ENCODE results near the gene COL8A1. TPM values are rescaled to one million over a fixed set of nuclear protein-coding genes. Genes with fewer than 3 reads are reported as not detected.
"Not testable (repeated sequence)": the region's sequence is repeated elsewhere in the genome, so short reads cannot be mapped to it uniquely, and the experiment has no call there.

Gene COL8A1
- total RNA-seq, 2 donors from 2014 or later, result 0.09 TPM; not detected in 1

GRCh38 chr3:99823723-99824711 is 185.6 kb downstream of the COL8A1 start:
- Mint-ChIP-seq H3K4me1 (peaks cover 24% of the 10 kb centered on the region), H3K27me3 (no peaks in the 10 kb centered on the region), H3K36me3 (ENCODE audit: low read depth) (peaks cover 18% of the 10 kb centered on the region), H3K9me3 (no peaks in the 10 kb centered on the region), H3K4me3 (no peak overlapping the region), H3K27ac (peak overlapping the region; percentile 5)
- peak; percentile 37 for ATAC-seq (replicated peaks)

GRCh38 chr3:99825004-99825640 is 186.7 kb downstream of the COL8A1 start:
- H3K4me3 Mint-ChIP-seq, result peak overlapping the region; percentile 33
- peaks cover 19% of the 10 kb centered on the region for H3K4me1 Mint-ChIP-seq
- H3K36me3 Mint-ChIP-seq (ENCODE audit: low read depth), result peaks cover 14% of the 10 kb centered on the region
- peak overlapping the region; percentile 53 for H3K27ac Mint-ChIP-seq
- no peaks in the 10 kb centered on the region for H3K9me3 Mint-ChIP-seq
- ATAC-seq (replicated peaks), result peak; percentile 68
- H3K27me3 Mint-ChIP-seq, result no peaks in the 10 kb centered on the region

DNA sequence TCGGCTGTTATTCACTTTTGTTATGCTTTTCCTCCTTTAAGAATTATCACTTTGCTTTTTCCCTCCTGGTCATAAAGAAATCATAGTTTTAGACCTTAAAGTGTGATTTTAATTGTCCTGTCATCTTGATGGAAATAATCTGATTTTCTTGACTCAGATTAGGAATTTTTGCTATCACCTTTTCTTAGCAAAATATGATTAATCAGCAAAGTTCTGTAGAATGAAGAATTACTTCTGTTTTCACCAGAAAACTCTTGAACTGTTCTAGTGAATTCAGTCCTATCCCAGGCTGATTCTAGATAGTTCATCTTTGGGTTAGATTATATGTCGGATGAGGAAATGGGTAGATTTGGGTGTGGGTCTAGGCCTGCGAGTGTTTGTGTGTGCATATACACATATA is 191.4 kb downstream of the COL8A1 start:
- H3K4me3 Mint-ChIP-seq, result no peak overlapping the region
- no peaks in the 10 kb centered on the region for H3K9me3 Mint-ChIP-seq
- no peak overlapping the region for H3K27ac Mint-ChIP-seq
- H3K27me3 Mint-ChIP-seq, result no peaks in the 10 kb centered on the region
- ATAC-seq (replicated peaks), result no peak
- peaks cover 14% of the 10 kb centered on the region for H3K4me1 Mint-ChIP-seq
- no peaks in the 10 kb centered on the region for H3K36me3 Mint-ChIP-seq (ENCODE audit: low read depth)

GRCh38 chr3:99833617-99834205 is 195.3 kb downstream of the COL8A1 start:
- Mint-ChIP-seq H3K4me3 (no peak overlapping the region), H3K27me3 (no peaks in the 10 kb centered on the region), H3K4me1 (peaks cover 4% of the 10 kb centered on the region), H3K9me3 (no peaks in the 10 kb centered on the region), H3K36me3 (ENCODE audit: low read depth) (no peaks in the 10 kb centered on the region), H3K27ac (no peak overlapping the region)
- no peak for ATAC-seq (replicated peaks)

DNA sequence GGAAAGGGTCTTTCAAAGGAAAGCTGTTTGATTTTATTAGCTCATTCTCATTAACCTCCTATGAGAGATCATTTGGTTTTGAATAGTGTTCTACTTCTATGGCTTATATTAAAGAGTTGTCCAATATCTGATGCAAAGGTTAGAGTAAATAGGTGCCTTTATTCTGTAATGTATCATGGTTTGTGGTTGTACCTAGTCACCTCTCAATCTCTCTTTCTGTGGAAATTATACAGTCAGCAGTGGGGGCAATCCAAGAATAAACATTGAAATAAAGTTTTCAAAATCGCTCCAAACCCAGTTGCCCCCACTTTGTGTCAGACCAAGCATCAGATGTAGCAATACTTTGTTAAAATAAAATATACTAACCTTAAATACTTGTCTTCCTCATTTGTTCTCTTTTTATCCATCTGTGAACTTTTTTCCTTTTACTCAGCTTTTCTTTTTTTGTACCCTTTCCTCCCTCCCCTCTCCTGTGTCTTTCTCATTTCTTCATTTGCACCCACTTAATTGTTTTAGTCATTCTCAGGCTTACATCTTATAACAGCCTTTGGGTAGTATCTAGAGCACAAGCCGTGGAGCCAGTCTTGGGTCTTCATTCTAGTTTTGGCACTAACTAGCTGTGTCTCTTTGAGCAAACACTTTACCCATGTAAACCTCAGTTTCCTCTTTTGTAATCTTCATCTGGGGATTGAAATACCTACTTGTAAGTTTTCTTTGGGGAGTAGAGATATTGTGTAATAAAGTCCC is 196.0 kb downstream of the COL8A1 start:
- Mint-ChIP-seq H3K36me3 (ENCODE audit: low read depth) (no peaks in the 10 kb centered on the region), H3K4me1 (peaks cover 4% of the 10 kb centered on the region), H3K27me3 (no peaks in the 10 kb centered on the region), H3K4me3 (no peak overlapping the region), H3K27ac (no peak overlapping the region), H3K9me3 (no peaks in the 10 kb centered on the region)
- peak; percentile 61 for ATAC-seq (replicated peaks)

GRCh38 chr3:99836681-99837080 is 198.3 kb downstream of the COL8A1 start:
- Mint-ChIP-seq H3K4me3 (no peak overlapping the region), H3K36me3 (ENCODE audit: low read depth) (no peaks in the 10 kb centered on the region), H3K4me1 (peaks cover 4% of the 10 kb centered on the region)

GRCh38 chr3:99837715-99838114 is 199.3 kb downstream of the COL8A1 start:
- no peaks in the 10 kb centered on the region for H3K27me3 Mint-ChIP-seq
- H3K4me1 Mint-ChIP-seq, result peaks cover 4% of the 10 kb centered on the region
- no peaks in the 10 kb centered on the region for H3K36me3 Mint-ChIP-seq (ENCODE audit: low read depth)
- H3K9me3 Mint-ChIP-seq, result no peaks in the 10 kb centered on the region
- ATAC-seq (replicated peaks), result no peak
- H3K4me3 Mint-ChIP-seq, result no peak overlapping the region
- H3K27ac Mint-ChIP-seq, result no peak overlapping the region

More at GRCh38 chr3:99836681-99837080, 198.3 kb downstream of the COL8A1 start:
- H3K9me3 Mint-ChIP-seq, result no peaks in the 10 kb centered on the region
- no peak overlapping the region for H3K27ac Mint-ChIP-seq
- ATAC-seq (replicated peaks), result no peak
- H3K27me3 Mint-ChIP-seq, result no peaks in the 10 kb centered on the region

DNA sequence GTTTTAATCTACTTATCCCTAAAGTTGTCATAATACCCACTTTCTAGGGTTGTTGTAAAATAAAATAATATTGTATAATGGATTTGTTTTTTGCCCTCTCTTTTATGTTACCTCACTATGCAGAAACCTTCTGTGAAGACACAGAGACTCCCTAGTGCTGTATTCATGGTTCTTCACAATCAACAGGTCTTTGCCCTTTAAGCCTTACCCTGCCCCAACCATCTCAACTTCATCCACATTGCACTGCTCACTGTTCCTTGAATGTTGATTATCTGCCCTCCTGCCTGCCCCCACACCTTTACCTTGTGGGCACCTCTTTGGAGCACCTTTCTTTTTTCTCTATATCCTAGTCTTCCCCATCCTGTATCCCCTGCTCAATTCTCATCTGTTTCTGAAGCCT is 200.4 kb downstream of the COL8A1 start:
- ATAC-seq (replicated peaks), result no peak
- Mint-ChIP-seq H3K4me3 (no peak overlapping the region), H3K4me1 (no peaks in the 10 kb centered on the region), H3K27me3 (no peaks in the 10 kb centered on the region), H3K27ac (no peak overlapping the region), H3K9me3 (no peaks in the 10 kb centered on the region), H3K36me3 (ENCODE audit: low read depth) (no peaks in the 10 kb centered on the region)

DNA sequence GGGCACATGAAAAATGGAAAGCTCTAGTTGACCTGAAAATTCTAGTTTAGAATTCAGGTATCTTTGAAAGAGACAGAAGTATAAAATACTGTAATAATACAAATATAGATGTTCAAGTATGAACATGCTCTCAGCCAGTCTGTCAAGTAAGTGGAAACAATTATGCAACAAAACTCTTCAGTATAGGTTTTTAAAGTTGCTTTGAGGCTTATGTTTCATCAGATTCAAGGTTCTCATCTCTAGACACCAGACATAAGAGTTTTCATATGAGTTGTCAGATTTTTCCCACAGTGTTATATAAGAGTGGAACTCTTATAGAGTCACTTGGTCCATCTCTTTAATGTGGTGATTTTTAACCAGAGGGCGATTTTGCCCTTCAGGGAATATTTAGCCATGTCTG is 201.2 kb downstream of the COL8A1 start:
- Mint-ChIP-seq H3K9me3 (no peaks in the 10 kb centered on the region), H3K27me3 (no peaks in the 10 kb centered on the region), H3K27ac (no peak overlapping the region), H3K4me3 (no peak overlapping the region), H3K4me1 (peaks cover 1% of the 10 kb centered on the region), H3K36me3 (ENCODE audit: low read depth) (no peaks in the 10 kb centered on the region)
- ATAC-seq (replicated peaks), result no peak

- H3K9me3 Mint-ChIP-seq; H3K27me3 Mint-ChIP-seq; ATAC-seq (replicated peaks); H3K36me3 Mint-ChIP-seq (ENCODE audit: low read depth); H3K4me3 Mint-ChIP-seq; H3K27ac Mint-ChIP-seq; H3K4me1 Mint-ChIP-seq: not testable (repeated sequence)
These were observed 203.6 kb downstream of the COL8A1 start for GRCh38 chr3:99841949-99842348.

GRCh38 chr3:99842826-99843589 is 204.6 kb downstream of the COL8A1 start:
- Mint-ChIP-seq H3K4me1 (peaks cover 5% of the 10 kb centered on the region), H3K9me3 (no peaks in the 10 kb centered on the region), H3K27me3 (no peaks in the 10 kb centered on the region), H3K4me3 (no peak overlapping the region), H3K36me3 (ENCODE audit: low read depth) (no peaks in the 10 kb centered on the region), H3K27ac (no peak overlapping the region)
- ATAC-seq (replicated peaks), result no peak

GRCh38 chr3:99843590-99844258 is 205.3 kb downstream of the COL8A1 start:
- Mint-ChIP-seq H3K27ac (no peak overlapping the region), H3K36me3 (ENCODE audit: low read depth) (no peaks in the 10 kb centered on the region), H3K4me3 (no peak overlapping the region), H3K9me3 (no peaks in the 10 kb centered on the region), H3K27me3 (no peaks in the 10 kb centered on the region), H3K4me1 (peaks cover 5% of the 10 kb centered on the region)
- ATAC-seq (replicated peaks), result no peak

DNA sequence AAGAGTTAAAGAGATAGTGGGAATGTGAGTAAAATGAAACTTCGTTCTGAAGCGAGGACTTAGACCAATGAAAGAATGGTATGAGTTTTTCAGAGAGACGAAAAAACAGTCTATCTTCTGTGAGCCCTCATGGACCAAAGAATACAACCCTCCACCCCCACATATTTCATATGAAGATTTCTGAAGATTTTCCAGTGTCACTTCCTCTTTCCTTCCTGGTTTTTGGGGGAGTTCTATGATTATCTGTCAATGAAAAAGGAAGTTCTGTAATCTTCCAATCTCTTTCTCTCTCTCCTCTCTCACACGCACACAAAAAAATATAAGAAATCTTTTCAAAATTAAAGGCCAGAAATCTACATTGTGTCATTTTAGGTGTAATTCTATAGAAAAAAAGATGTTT is 206.9 kb downstream of the COL8A1 start:
- Mint-ChIP-seq H3K36me3 (ENCODE audit: low read depth) (no peaks in the 10 kb centered on the region), H3K4me1 (peaks cover 5% of the 10 kb centered on the region), H3K27me3 (no peaks in the 10 kb centered on the region), H3K27ac (no peak overlapping the region), H3K9me3 (no peaks in the 10 kb centered on the region), H3K4me3 (no peak overlapping the region)
- no peak for ATAC-seq (replicated peaks)

Measured in activated T-helper 17 cell treated with anti-CD3 and anti-CD28 coated beads, Interleukin-2, amount 50 U/mL, for 72 hours (primary cell).